ENCODE measurements around the gene GGACT.

DNA sequence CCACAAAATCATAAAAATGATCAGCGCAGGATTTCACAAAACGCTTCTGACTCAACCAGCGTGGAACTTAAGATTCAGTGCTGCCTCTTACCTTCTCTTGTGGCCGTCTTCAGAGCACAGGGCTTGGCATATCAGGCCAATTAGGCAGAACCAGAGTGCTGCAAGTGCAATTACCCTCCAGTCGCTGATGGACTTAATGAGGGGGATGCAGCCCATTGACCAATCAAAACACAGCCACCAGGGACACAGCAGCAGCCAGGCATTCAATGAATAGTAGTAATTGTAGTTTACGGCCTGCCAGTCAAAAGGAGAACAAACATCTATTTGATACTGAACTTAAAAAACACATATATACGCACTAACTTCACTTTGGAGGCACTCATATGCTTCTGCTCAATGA, 47.9 kb upstream of the GGACT start:
- TF ChIP-seq, protein P1, sequence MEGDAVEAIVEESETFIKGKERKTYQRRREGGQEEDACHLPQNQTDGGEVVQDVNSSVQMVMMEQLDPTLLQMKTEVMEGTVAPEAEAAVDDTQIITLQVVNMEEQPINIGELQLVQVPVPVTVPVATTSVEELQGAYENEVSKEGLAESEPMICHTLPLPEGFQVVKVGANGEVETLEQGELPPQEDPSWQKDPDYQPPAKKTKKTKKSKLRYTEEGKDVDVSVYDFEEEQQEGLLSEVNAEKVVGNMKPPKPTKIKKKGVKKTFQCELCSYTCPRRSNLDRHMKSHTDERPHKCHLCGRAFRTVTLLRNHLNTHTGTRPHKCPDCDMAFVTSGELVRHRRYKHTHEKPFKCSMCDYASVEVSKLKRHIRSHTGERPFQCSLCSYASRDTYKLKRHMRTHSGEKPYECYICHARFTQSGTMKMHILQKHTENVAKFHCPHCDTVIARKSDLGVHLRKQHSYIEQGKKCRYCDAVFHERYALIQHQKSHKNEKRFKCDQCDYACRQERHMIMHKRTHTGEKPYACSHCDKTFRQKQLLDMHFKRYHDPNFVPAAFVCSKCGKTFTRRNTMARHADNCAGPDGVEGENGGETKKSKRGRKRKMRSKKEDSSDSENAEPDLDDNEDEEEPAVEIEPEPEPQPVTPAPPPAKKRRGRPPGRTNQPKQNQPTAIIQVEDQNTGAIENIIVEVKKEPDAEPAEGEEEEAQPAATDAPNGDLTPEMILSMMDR (tag by site-specific recombination; IDR thresholded peaks at IDR 0.05) = no peak
- TF ChIP-seq ZNF366 (tag by site-specific recombination; conservative IDR thresholded peaks at IDR 0.05) (no peak), BCL11B (tag by site-specific recombination; IDR thresholded peaks at IDR 0.05; ENCODE audit: low read depth) (no peak), TCF7L2 (IDR thresholded peaks at IDR 0.05; ENCODE audit: borderline replicate concordance, low read depth, low read length) (no peak), YY1 (tag by site-specific recombination; IDR thresholded peaks at IDR 0.05) (no peak), ZBTB7A (tag by site-specific recombination; IDR thresholded peaks at IDR 0.05; ENCODE audit: low read depth) (no peak), BCL11A (tag by site-specific recombination; IDR thresholded peaks at IDR 0.05; ENCODE audit: low read depth) (no peak), ZNF785 (tag by site-specific recombination; IDR thresholded peaks at IDR 0.05) (no peak), ZNF24 (tag by site-specific recombination; IDR thresholded peaks at IDR 0.05) (no peak), ZNF416 (tag by site-specific recombination; IDR thresholded peaks at IDR 0.05) (no peak), ZNF560 (tag by site-specific recombination; IDR thresholded peaks at IDR 0.05; ENCODE audit: borderline replicate concordance) (no peak)
- TF ChIP-seq, protein P2, sequence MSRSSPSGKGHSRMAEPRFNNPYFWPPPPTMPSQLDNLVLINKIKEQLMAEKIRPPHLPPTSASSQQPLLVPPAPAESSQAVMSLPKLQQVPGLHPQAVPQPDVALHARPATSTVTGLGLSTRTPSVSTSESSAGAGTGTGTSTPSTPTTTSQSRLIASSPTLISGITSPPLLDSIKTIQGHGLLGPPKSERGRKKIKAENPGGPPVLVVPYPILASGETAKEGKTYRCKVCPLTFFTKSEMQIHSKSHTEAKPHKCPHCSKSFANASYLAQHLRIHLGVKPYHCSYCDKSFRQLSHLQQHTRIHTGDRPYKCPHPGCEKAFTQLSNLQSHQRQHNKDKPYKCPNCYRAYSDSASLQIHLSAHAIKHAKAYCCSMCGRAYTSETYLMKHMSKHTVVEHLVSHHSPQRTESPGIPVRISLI (tag by site-specific recombination; IDR thresholded peaks at IDR 0.05) = no peak
- TF ChIP-seq, protein P3, sequence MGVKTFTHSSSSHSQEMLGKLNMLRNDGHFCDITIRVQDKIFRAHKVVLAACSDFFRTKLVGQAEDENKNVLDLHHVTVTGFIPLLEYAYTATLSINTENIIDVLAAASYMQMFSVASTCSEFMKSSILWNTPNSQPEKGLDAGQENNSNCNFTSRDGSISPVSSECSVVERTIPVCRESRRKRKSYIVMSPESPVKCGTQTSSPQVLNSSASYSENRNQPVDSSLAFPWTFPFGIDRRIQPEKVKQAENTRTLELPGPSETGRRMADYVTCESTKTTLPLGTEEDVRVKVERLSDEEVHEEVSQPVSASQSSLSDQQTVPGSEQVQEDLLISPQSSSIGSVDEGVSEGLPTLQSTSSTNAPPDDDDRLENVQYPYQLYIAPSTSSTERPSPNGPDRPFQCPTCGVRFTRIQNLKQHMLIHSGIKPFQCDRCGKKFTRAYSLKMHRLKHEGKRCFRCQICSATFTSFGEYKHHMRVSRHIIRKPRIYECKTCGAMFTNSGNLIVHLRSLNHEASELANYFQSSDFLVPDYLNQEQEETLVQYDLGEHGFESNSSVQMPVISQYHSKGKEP (tag by site-specific recombination; IDR thresholded peaks at IDR 0.05) = no peak
- TF ChIP-seq, protein P4, sequence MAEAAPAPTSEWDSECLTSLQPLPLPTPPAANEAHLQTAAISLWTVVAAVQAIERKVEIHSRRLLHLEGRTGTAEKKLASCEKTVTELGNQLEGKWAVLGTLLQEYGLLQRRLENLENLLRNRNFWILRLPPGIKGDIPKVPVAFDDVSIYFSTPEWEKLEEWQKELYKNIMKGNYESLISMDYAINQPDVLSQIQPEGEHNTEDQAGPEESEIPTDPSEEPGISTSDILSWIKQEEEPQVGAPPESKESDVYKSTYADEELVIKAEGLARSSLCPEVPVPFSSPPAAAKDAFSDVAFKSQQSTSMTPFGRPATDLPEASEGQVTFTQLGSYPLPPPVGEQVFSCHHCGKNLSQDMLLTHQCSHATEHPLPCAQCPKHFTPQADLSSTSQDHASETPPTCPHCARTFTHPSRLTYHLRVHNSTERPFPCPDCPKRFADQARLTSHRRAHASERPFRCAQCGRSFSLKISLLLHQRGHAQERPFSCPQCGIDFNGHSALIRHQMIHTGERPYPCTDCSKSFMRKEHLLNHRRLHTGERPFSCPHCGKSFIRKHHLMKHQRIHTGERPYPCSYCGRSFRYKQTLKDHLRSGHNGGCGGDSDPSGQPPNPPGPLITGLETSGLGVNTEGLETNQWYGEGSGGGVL (tag by site-specific recombination; IDR thresholded peaks at IDR 0.05) = no peak
